ENCODE results near the gene GRID1. TPM values are rescaled to one million over a fixed set of nuclear protein-coding genes. Genes with fewer than 3 reads are reported as not detected.

The GRID1 gene
- total RNA-seq, 1 experiment from 2014 or later = 0.37 TPM

- Mint-ChIP-seq H3K27me3 (ENCODE audit: low read depth) (no peaks in the 10 kb centered on the region), H3K4me3 (no peak overlapping the region), H3K27ac (no peak overlapping the region), H3K4me1 (peaks cover 3% of the 10 kb centered on the region; the same call in 1 of the 2 replicates), H3K36me3 (no peaks in the 10 kb centered on the region), H3K9me3 (peaks cover 4% of the 10 kb centered on the region)
- TF ChIP-seq, protein P1, sequence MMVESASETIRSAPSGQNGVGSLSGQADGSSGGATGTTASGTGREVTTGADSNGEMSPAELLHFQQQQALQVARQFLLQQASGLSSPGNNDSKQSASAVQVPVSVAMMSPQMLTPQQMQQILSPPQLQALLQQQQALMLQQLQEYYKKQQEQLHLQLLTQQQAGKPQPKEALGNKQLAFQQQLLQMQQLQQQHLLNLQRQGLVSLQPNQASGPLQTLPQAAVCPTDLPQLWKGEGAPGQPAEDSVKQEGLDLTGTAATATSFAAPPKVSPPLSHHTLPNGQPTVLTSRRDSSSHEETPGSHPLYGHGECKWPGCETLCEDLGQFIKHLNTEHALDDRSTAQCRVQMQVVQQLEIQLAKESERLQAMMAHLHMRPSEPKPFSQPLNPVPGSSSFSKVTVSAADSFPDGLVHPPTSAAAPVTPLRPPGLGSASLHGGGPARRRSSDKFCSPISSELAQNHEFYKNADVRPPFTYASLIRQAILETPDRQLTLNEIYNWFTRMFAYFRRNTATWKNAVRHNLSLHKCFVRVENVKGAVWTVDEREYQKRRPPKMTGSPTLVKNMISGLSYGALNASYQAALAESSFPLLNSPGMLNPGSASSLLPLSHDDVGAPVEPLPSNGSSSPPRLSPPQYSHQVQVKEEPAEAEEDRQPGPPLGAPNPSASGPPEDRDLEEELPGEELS (CRISPR knock-in tag; IDR thresholded peaks at IDR 0.05) = no peak
- no peak for TF ChIP-seq ZNF263 (CRISPR knock-in tag; IDR thresholded peaks at IDR 0.05; ENCODE audit: low read depth)
- TF ChIP-seq ZNF138 (CRISPR knock-in tag; conservative IDR thresholded peaks at IDR 0.05) = no peak
- TF ChIP-seq, protein P2, sequence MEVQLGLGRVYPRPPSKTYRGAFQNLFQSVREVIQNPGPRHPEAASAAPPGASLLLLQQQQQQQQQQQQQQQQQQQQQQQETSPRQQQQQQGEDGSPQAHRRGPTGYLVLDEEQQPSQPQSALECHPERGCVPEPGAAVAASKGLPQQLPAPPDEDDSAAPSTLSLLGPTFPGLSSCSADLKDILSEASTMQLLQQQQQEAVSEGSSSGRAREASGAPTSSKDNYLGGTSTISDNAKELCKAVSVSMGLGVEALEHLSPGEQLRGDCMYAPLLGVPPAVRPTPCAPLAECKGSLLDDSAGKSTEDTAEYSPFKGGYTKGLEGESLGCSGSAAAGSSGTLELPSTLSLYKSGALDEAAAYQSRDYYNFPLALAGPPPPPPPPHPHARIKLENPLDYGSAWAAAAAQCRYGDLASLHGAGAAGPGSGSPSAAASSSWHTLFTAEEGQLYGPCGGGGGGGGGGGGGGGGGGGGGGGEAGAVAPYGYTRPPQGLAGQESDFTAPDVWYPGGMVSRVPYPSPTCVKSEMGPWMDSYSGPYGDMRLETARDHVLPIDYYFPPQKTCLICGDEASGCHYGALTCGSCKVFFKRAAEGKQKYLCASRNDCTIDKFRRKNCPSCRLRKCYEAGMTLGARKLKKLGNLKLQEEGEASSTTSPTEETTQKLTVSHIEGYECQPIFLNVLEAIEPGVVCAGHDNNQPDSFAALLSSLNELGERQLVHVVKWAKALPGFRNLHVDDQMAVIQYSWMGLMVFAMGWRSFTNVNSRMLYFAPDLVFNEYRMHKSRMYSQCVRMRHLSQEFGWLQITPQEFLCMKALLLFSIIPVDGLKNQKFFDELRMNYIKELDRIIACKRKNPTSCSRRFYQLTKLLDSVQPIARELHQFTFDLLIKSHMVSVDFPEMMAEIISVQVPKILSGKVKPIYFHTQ (CRISPR knock-in tag; IDR thresholded peaks at IDR 0.05) = no peak
- no peak for TF ChIP-seq TEAD1 (CRISPR knock-in tag; IDR thresholded peaks at IDR 0.05)
- TF ChIP-seq RORB (CRISPR knock-in tag; IDR thresholded peaks at IDR 0.05) = no peak
- TF ChIP-seq FOXK1 (CRISPR knock-in tag; IDR thresholded peaks at IDR 0.05) = no peak
- no peak for TF ChIP-seq ZNF396 (CRISPR knock-in tag; IDR thresholded peaks at IDR 0.05; ENCODE audit: borderline replicate concordance)
- TF ChIP-seq NR1H2 (CRISPR knock-in tag; IDR thresholded peaks at IDR 0.05) = no peak
- TF ChIP-seq GTF2I (CRISPR knock-in tag; conservative IDR thresholded peaks at IDR 0.05) = no peak
- TF ChIP-seq EMX1 (CRISPR knock-in tag; IDR thresholded peaks at IDR 0.05) = no peak
- no peak for TF ChIP-seq CDX4 (CRISPR knock-in tag; IDR thresholded peaks at IDR 0.05; ENCODE audit: borderline replicate concordance)
- no peak for TF ChIP-seq GRHL2 (CRISPR knock-in tag; IDR thresholded peaks at IDR 0.05; ENCODE audit: insufficient replicate concordance, severe bottlenecking)
- TF ChIP-seq AFF4 (CRISPR knock-in tag; IDR thresholded peaks at IDR 0.05; ENCODE audit: borderline replicate concordance) = no peak
- no peak for TF ChIP-seq JAZF1 (CRISPR knock-in tag; IDR thresholded peaks at IDR 0.05)
- TF ChIP-seq ZNF219 (CRISPR knock-in tag; IDR thresholded peaks at IDR 0.05; ENCODE audit: borderline replicate concordance) = no peak
- ATAC-seq (peak; percentile 44), DNase-seq (ENCODE audit: low spot score) (no peak)
- POLR2A ChIA-PET = no interaction called here
- CTCF ChIA-PET = interaction anchor here (0.5 to 1.0 kb wide), 2 partner anchors 66 to 148 kb away, joined by 3 read pairs; no protein-coding TSS in a partner anchor
Observed at GRCh38 chr10:86073199-86073977, 293.2 kb downstream of the GRID1 start.

Data from WTC11 (cell line).